ENCODE measurements around the gene CCDC157. TPM values are rescaled to one million over a fixed set of nuclear protein-coding genes. Genes with fewer than 3 reads are reported as not detected.

Gene CCDC157
- total RNA-seq, 1 donor from 2014 or later, result 0.53 TPM

GRCh38 chr22:30416837-30417236 is 60.0 kb downstream of the CCDC157 start:
- no peaks in the 10 kb centered on the region for H3K27me3 ChIP-seq (ENCODE audit: control insufficient read depth, insufficient read depth, low read length)
- no peak for TF ChIP-seq CTCF (IDR thresholded peaks at IDR 0.05; ENCODE audit: insufficient read depth, low read length, severe bottlenecking)
- DNase-seq (ENCODE audit: low read depth), result no peak
- no peak overlapping the region for H3K4me3 ChIP-seq (ENCODE audit: low read depth, low read length)
- no peak for FAIRE-seq
- peaks cover 37% of the 10 kb centered on the region for H3K36me3 ChIP-seq (ENCODE audit: control insufficient read depth, insufficient read depth, low read length)

GRCh38 chr22:30420347-30421125 is 63.7 kb downstream of the CCDC157 start:
- no peak for TF ChIP-seq CTCF (IDR thresholded peaks at IDR 0.05; ENCODE audit: insufficient read depth, low read length, severe bottlenecking)
- Histone ChIP-seq H3K36me3 (ENCODE audit: control insufficient read depth, insufficient read depth, low read length) (peaks cover 23% of the 10 kb centered on the region), H3K27me3 (ENCODE audit: control insufficient read depth, insufficient read depth, low read length) (no peaks in the 10 kb centered on the region), H3K4me3 (ENCODE audit: low read depth, low read length) (no peak overlapping the region)
- peak; percentile 89 for DNase-seq (ENCODE audit: low read depth)
- FAIRE-seq, result no peak

- peaks cover 13% of the 10 kb centered on the region for H3K36me3 ChIP-seq (ENCODE audit: control insufficient read depth, insufficient read depth, low read length)
- no peak overlapping the region for H3K4me3 ChIP-seq (ENCODE audit: low read depth, low read length)
- H3K27me3 ChIP-seq (ENCODE audit: control insufficient read depth, insufficient read depth, low read length), result no peaks in the 10 kb centered on the region
- TF ChIP-seq CTCF (IDR thresholded peaks at IDR 0.05; ENCODE audit: insufficient read depth, low read length, severe bottlenecking), result no peak
- DNase-seq (ENCODE audit: low read depth) (no peak), FAIRE-seq (no peak)
Measured at GRCh38 chr22:30421695-30422480, 65.1 kb downstream of the CCDC157 start.

- peak overlapping the region; percentile 41 for H3K4me3 ChIP-seq (ENCODE audit: low read depth, low read length)
- FAIRE-seq (no peak), DNase-seq (ENCODE audit: low read depth) (peak; percentile 96)
- TF ChIP-seq CTCF (IDR thresholded peaks at IDR 0.05; ENCODE audit: insufficient read depth, low read length, severe bottlenecking), result no peak
- H3K36me3 ChIP-seq (ENCODE audit: control insufficient read depth, insufficient read depth, low read length), result peaks cover 12% of the 10 kb centered on the region
- no peaks in the 10 kb centered on the region for H3K27me3 ChIP-seq (ENCODE audit: control insufficient read depth, insufficient read depth, low read length)
Measured at GRCh38 chr22:30422481-30423300, 65.9 kb downstream of the CCDC157 start.

- H3K36me3 ChIP-seq (ENCODE audit: control insufficient read depth, insufficient read depth, low read length), result peaks cover 7% of the 10 kb centered on the region
- no peaks in the 10 kb centered on the region for H3K27me3 ChIP-seq (ENCODE audit: control insufficient read depth, insufficient read depth, low read length)
- DNase-seq (ENCODE audit: low read depth) (no peak), FAIRE-seq (no peak)
- peak overlapping the region; percentile 41 for H3K4me3 ChIP-seq (ENCODE audit: low read depth, low read length)
- TF ChIP-seq CTCF (IDR thresholded peaks at IDR 0.05; ENCODE audit: insufficient read depth, low read length, severe bottlenecking), result no peak
Measured at GRCh38 chr22:30423301-30423958, 66.6 kb downstream of the CCDC157 start.
